Measurements from ENCODE around the gene POLL. TPM values are rescaled to one million over a fixed set of nuclear protein-coding genes. Genes with fewer than 3 reads are reported as not detected.

The POLL gene
- total RNA-seq, 1 donor from 2014 or later, result 27.8 TPM

DNA sequence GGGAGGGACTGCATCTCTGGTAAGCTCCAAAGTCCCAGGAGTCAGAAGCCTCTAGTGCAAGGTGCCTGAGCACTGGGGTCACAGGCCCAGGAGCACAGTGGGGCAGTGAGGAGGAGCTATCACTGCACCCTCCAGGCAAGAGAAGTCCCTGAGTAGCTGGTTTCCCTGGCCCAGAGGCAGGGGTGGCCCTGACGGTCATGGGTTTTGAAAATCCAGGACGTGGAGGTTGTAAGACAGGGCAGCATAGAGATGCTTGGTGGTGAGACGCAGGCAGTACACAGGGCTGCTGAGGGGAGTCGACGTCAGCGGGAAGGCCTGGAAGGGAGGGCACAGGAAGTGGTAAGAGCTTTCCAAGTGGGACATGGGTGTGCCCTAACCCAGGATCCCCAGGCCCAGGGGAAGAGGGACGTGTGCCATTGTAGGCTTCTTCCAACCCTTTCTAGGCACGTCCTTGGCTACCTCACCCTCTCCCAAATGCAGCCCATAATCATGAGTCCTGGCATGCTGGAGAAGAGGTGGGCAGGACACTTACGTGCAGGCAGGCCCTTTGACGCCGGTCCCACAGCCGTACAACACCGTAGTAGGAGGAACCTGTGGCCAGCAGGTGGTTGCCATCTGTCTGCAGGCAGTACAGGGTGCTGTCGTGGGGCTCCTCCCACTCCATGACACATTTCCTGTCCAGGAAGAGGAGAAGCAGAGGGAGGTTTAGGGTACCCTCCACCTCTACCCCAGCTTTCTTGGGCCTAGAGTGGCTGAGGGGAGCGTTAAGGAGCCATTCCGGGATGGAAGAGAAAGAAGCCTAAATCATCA lies 23.2 kb upstream of the POLL start:
- Mint-ChIP-seq H3K36me3 (ENCODE audit: low read depth, unreplicated experiment) (peaks cover 26% of the 10 kb centered on the region), H3K27me3 (ENCODE audit: low read depth, unreplicated experiment) (no peaks in the 10 kb centered on the region), H3K4me3 (ENCODE audit: unreplicated experiment) (no peak overlapping the region), H3K9me3 (ENCODE audit: unreplicated experiment) (no peaks in the 10 kb centered on the region), H3K27ac (ENCODE audit: unreplicated experiment) (no peak overlapping the region), H3K4me1 (ENCODE audit: low read depth, unreplicated experiment) (peaks cover 25% of the 10 kb centered on the region)
- Histone ChIP-seq H4K20me1 (ENCODE audit: insufficient read depth, low read length) (peaks cover 10% of the 10 kb centered on the region), H3K27me3 (ENCODE audit: insufficient read depth, low read length) (no peaks in the 10 kb centered on the region), H3K27ac (ENCODE audit: low read depth, low read length) (no peak overlapping the region), H3K9ac (ENCODE audit: low read length) (no peak overlapping the region), H3K79me2 (ENCODE audit: insufficient read depth, low read length) (no peaks in the 10 kb centered on the region), H3K4me1 (ENCODE audit: insufficient read depth, low read length) (peaks cover 6% of the 10 kb centered on the region), H3K36me3 (ENCODE audit: insufficient read depth, low read length) (peaks cover 12% of the 10 kb centered on the region), H3K4me3 (ENCODE audit: insufficient read depth, low read depth, low read length) (no peak overlapping the region), H2AFZ (ENCODE audit: low read depth, low read length) (no peak overlapping the region), H3K9me3 (ENCODE audit: insufficient read depth, low read depth, low read length) (no peaks in the 10 kb centered on the region), H3K4me2 (ENCODE audit: low read length) (no peak overlapping the region)
- FAIRE-seq (no peak), DNase-seq (ENCODE audit: low read depth) (no peak)
- no peak for TF ChIP-seq EZH2 (IDR thresholded peaks at IDR 0.05; ENCODE audit: insufficient read depth, low read length)
- TF ChIP-seq, protein P1, sequence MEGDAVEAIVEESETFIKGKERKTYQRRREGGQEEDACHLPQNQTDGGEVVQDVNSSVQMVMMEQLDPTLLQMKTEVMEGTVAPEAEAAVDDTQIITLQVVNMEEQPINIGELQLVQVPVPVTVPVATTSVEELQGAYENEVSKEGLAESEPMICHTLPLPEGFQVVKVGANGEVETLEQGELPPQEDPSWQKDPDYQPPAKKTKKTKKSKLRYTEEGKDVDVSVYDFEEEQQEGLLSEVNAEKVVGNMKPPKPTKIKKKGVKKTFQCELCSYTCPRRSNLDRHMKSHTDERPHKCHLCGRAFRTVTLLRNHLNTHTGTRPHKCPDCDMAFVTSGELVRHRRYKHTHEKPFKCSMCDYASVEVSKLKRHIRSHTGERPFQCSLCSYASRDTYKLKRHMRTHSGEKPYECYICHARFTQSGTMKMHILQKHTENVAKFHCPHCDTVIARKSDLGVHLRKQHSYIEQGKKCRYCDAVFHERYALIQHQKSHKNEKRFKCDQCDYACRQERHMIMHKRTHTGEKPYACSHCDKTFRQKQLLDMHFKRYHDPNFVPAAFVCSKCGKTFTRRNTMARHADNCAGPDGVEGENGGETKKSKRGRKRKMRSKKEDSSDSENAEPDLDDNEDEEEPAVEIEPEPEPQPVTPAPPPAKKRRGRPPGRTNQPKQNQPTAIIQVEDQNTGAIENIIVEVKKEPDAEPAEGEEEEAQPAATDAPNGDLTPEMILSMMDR (IDR thresholded peaks at IDR 0.05; ENCODE audit: insufficient read depth, low read depth, low read length), result no peak

DNA sequence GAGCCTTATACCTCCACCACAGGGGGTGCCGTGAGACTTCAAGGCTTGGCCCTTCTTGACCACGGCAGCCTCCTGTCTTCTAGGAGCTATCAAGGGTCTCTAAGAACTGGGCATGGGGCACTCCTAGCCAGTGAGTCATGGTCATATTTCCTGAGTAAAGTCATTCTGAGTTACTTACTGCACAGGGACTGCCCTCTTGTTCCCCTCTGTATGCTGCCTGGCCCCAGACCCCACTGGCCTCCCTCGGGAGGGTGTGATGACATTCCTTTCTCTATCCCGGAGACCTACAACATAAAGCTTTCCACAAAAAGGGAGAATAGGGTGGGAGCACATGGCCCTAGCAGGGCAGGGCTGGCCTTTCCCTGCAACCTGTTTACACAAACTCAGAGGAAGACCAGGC lies 21.4 kb upstream of the POLL start:
- Histone ChIP-seq H3K4me1 (ENCODE audit: insufficient read depth, low read length) (peaks cover 6% of the 10 kb centered on the region), H3K4me2 (ENCODE audit: low read length) (peak overlapping the region; percentile 54), H2AFZ (ENCODE audit: low read depth, low read length) (no peak overlapping the region), H3K9ac (ENCODE audit: low read length) (no peak overlapping the region), H3K9me3 (ENCODE audit: insufficient read depth, low read depth, low read length) (no peaks in the 10 kb centered on the region), H3K4me3 (ENCODE audit: insufficient read depth, low read depth, low read length) (no peak overlapping the region), H3K27me3 (ENCODE audit: insufficient read depth, low read length) (no peaks in the 10 kb centered on the region), H3K79me2 (ENCODE audit: insufficient read depth, low read length) (no peaks in the 10 kb centered on the region), H3K27ac (ENCODE audit: low read depth, low read length) (no peak overlapping the region), H4K20me1 (ENCODE audit: insufficient read depth, low read length) (peaks cover 11% of the 10 kb centered on the region), H3K36me3 (ENCODE audit: insufficient read depth, low read length) (peaks cover 12% of the 10 kb centered on the region)
- H3K9me3 Mint-ChIP-seq (ENCODE audit: unreplicated experiment), result no peaks in the 10 kb centered on the region
- peaks cover 30% of the 10 kb centered on the region for H3K36me3 Mint-ChIP-seq (ENCODE audit: low read depth, unreplicated experiment)
- peak; percentile 15 for DNase-seq (ENCODE audit: low read depth)
- H3K4me3 Mint-ChIP-seq (ENCODE audit: unreplicated experiment), result peak overlapping the region; percentile 41
- H3K27me3 Mint-ChIP-seq (ENCODE audit: low read depth, unreplicated experiment), result no peaks in the 10 kb centered on the region
- no peak for TF ChIP-seq EZH2 (IDR thresholded peaks at IDR 0.05; ENCODE audit: insufficient read depth, low read length)
- TF ChIP-seq, protein P1 (IDR thresholded peaks at IDR 0.05; ENCODE audit: insufficient read depth, low read depth, low read length), result no peak
- peak overlapping the region; percentile 81 for H3K27ac Mint-ChIP-seq (ENCODE audit: unreplicated experiment)
- no peak for FAIRE-seq
- peaks cover 20% of the 10 kb centered on the region for H3K4me1 Mint-ChIP-seq (ENCODE audit: low read depth, unreplicated experiment)

GRCh38 chr10:101607124-101607523 lies 19.1 kb upstream of the POLL start:
- H3K4me2 ChIP-seq (ENCODE audit: low read length), result no peak overlapping the region
- Mint-ChIP-seq H3K36me3 (ENCODE audit: low read depth, unreplicated experiment) (peaks cover 30% of the 10 kb centered on the region), H3K27ac (ENCODE audit: unreplicated experiment) (no peak overlapping the region), H3K4me1 (ENCODE audit: low read depth, unreplicated experiment) (peaks cover 20% of the 10 kb centered on the region), H3K27me3 (ENCODE audit: low read depth, unreplicated experiment) (no peaks in the 10 kb centered on the region), H3K4me3 (ENCODE audit: unreplicated experiment) (no peak overlapping the region), H3K9me3 (ENCODE audit: unreplicated experiment) (no peaks in the 10 kb centered on the region)
- no peak overlapping the region for H2AFZ ChIP-seq (ENCODE audit: low read depth, low read length)
- FAIRE-seq, result no peak
- no peak overlapping the region for H3K27ac ChIP-seq (ENCODE audit: low read depth, low read length)
- H3K4me3 ChIP-seq (ENCODE audit: insufficient read depth, low read depth, low read length), result no peak overlapping the region
- H3K9ac ChIP-seq (ENCODE audit: low read length), result no peak overlapping the region
- TF ChIP-seq, protein P1 (IDR thresholded peaks at IDR 0.05; ENCODE audit: insufficient read depth, low read depth, low read length), result no peak
- no peak for TF ChIP-seq EZH2 (IDR thresholded peaks at IDR 0.05; ENCODE audit: insufficient read depth, low read length)
- no peak for DNase-seq (ENCODE audit: low read depth)
- H3K27me3 ChIP-seq (ENCODE audit: insufficient read depth, low read length), result no peaks in the 10 kb centered on the region
- H3K36me3 ChIP-seq (ENCODE audit: insufficient read depth, low read length), result peaks cover 12% of the 10 kb centered on the region
- H4K20me1 ChIP-seq (ENCODE audit: insufficient read depth, low read length), result peaks cover 11% of the 10 kb centered on the region
- H3K79me2 ChIP-seq (ENCODE audit: insufficient read depth, low read length), result no peaks in the 10 kb centered on the region
- no peaks in the 10 kb centered on the region for H3K9me3 ChIP-seq (ENCODE audit: insufficient read depth, low read depth, low read length)
- H3K4me1 ChIP-seq (ENCODE audit: insufficient read depth, low read length), result peaks cover 6% of the 10 kb centered on the region
